Activated CD4-positive, alpha-beta T cell treated with anti-CD3 and anti-CD28 coated beads, Interleukin-2, amount 10 ng/mL, durations not matched to agents 24 days and 14 days (primary cell): ENCODE measurements around the gene NOP53. TPM values are rescaled to one million over a fixed set of nuclear protein-coding genes. Genes with fewer than 3 reads are reported as not detected.
"Not testable (repeated sequence)": the region's sequence is repeated elsewhere in the genome, so short reads cannot be mapped to it uniquely, and the experiment has no call there.

Source experiments
- DNase-seq: peaks from one replicate; pipeline ENCODE4 v3.0.0; 2022
- H3K27ac Mint-ChIP-seq: one replicate; pipeline ENCODE4 v1.8.0; 2022; ENCODE audit warnings: mild to moderate bottlenecking, mixed read lengths
- H3K27me3 Mint-ChIP-seq: one replicate; pipeline ENCODE4 v1.8.0; 2022; ENCODE audit warnings: mixed read lengths
- H3K36me3 Mint-ChIP-seq: one replicate; pipeline ENCODE4 v1.8.0; 2022; ENCODE audit warnings: low read depth, mild to moderate bottlenecking, mixed read lengths
- H3K4me1 Mint-ChIP-seq: one replicate; pipeline ENCODE4 v1.8.0; 2021; ENCODE audit warnings: mixed read lengths
- H3K4me3 Mint-ChIP-seq: one replicate; pipeline ENCODE4 v1.8.0; 2022; ENCODE audit warnings: mild to moderate bottlenecking, moderate library complexity, mixed read lengths
- H3K9me3 Mint-ChIP-seq: one replicate; pipeline ENCODE4 v1.8.0; 2021; ENCODE audit warnings: mixed read lengths
- intact Hi-C: fragments of 100-400 bp; cut with micrococcal nuclease; formaldehyde crosslinking; loops from one replicate; pipeline ENCODE4 v1.15.1; 2023
- total RNA-seq: library from RNA; stranded (reverse); gene quantifications from 2 replicates; pipeline ENCODE4 v1.2.3, GENCODE V29; 2022

Gene NOP53
- total RNA-seq, 1 donor from 2014 or later, result 230 TPM

- H3K27ac Mint-ChIP-seq, intact Hi-C loops, H3K4me3 Mint-ChIP-seq, H3K36me3 Mint-ChIP-seq, H3K4me1 Mint-ChIP-seq, H3K27me3 Mint-ChIP-seq, H3K9me3 Mint-ChIP-seq, DNase-seq: not testable (repeated sequence)
These were observed 58.3 kb downstream of the NOP53 start for GRCh38 chr19:47803671-47804070.

- DNase-seq, H3K4me3 Mint-ChIP-seq, H3K4me1 Mint-ChIP-seq, H3K27ac Mint-ChIP-seq, H3K27me3 Mint-ChIP-seq, H3K36me3 Mint-ChIP-seq, intact Hi-C loops, H3K9me3 Mint-ChIP-seq: not testable (repeated sequence)
These were observed 59.1 kb downstream of the NOP53 start, which contains the start of gene TPRX1 for GRCh38 chr19:47804451-47804850. TPRX1 (minus strand) TSS chr19:47804551; CDS start chr19:47804539, 12 bp downstream.

- H3K9me3 Mint-ChIP-seq, result no peaks in the 10 kb centered on the region
- intact Hi-C loops, result no loop called here
- H3K4me1 Mint-ChIP-seq, result no peaks in the 10 kb centered on the region
- H3K36me3 Mint-ChIP-seq, result no peaks in the 10 kb centered on the region
- no peak overlapping the region for H3K4me3 Mint-ChIP-seq
- no peak overlapping the region for H3K27ac Mint-ChIP-seq
- no peaks in the 10 kb centered on the region for H3K27me3 Mint-ChIP-seq
- no peak for DNase-seq
These were observed 60.0 kb downstream of the NOP53 start for GRCh38 chr19:47805313-47805712.

GRCh38 chr19:47806435-47806834, 61.1 kb downstream of the NOP53 start:
- Mint-ChIP-seq H3K27me3 (no peaks in the 10 kb centered on the region), H3K4me1 (no peaks in the 10 kb centered on the region), H3K4me3 (no peak overlapping the region), H3K9me3 (no peaks in the 10 kb centered on the region), H3K27ac (no peak overlapping the region), H3K36me3 (no peaks in the 10 kb centered on the region)
- intact Hi-C loops, result no loop called here
- DNase-seq, result no peak

Other genes starting within 250 kb of the NOP53 start
- 61.9 and 66.5 TPM in 2 replicates for gene NAPA, start 230.5 kb upstream of the NOP53 start, total RNA-seq
- not detected in 2 replicates for gene ZNF541, start 172.4 kb upstream of the NOP53 start, total RNA-seq
- gene BICRA, start 136.4 kb upstream of the NOP53 start, total RNA-seq, result 10.5 and 11.9 TPM in 2 replicates
- gene EHD2, start 32.1 kb upstream of the NOP53 start, total RNA-seq, result 0.49 and 1.2 TPM in 2 replicates
- gene SELENOW, start 33.2 kb downstream of the NOP53 start, total RNA-seq, result 111 and 117 TPM in 2 replicates
- gene TPRX1, start 59.0 kb downstream of the NOP53 start, total RNA-seq, result not detected in 2 replicates
- not detected in 2 replicates for gene CRX, start 76.4 kb downstream of the NOP53 start, total RNA-seq
- not detected in 2 replicates for gene TPRX2, start 113.7 kb downstream of the NOP53 start, total RNA-seq
- not detected in 2 replicates for gene SULT2A1, start 140.8 kb downstream of the NOP53 start, total RNA-seq
- not detected in 2 replicates for gene BSPH1, start 246.6 kb downstream of the NOP53 start, total RNA-seq
- not detected in 2 replicates for gene ELSPBP1, start 249.1 kb downstream of the NOP53 start, total RNA-seq